HepG2 (cell line): ENCODE results near the gene PTCH1. TPM values are rescaled to one million over a fixed set of nuclear protein-coding genes. Genes with fewer than 3 reads are reported as not detected.

ENCODE experiments used
- AKNA ChIP-seq: sonication (generic); formaldehyde crosslinking; IDR thresholded peaks from 2 replicates; pipeline ENCODE4 v1.4.0; 2020; ENCODE audit warnings: missing genetic modification reagents, borderline replicate concordance
- BHLHE40 ChIP-seq: IDR thresholded peaks from 2 replicates; pipeline ENCODE4 v1.6.1; 2011; ENCODE audit warnings: low read length, improper control_type of control experiment
- CEBPB ChIP-seq: IDR thresholded peaks from 2 replicates; pipeline ENCODE4 v1.6.1; 2011; ENCODE audit warnings: low read depth, low read length, improper control_type of control experiment, borderline replicate concordance
- FOXA3 ChIP-seq: IDR thresholded peaks from 2 replicates; pipeline ENCODE4 v1.6.1; 2016; ENCODE audit warnings: missing genetic modification reagents, missing compliant biosample characterization
- MIER3 ChIP-seq: IDR thresholded peaks from 2 replicates; pipeline ENCODE4 v1.6.1; 2016; ENCODE audit warnings: missing compliant biosample characterization, borderline replicate concordance
- MXI1 ChIP-seq: IDR thresholded peaks from 3 replicates; pipeline ENCODE4 v1.6.1; 2012; ENCODE audit warnings: low read depth, low read length, inconsistent platforms, borderline replicate concordance
- NCOA1 ChIP-seq: sonication (generic); formaldehyde crosslinking; IDR thresholded peaks from 2 replicates; pipeline ENCODE4 v1.9.0; 2021; ENCODE audit warnings: missing genetic modification reagents
- SP1 ChIP-seq, 2 experiments: fragments of 450-650 bp in 1 of 2; sonication (generic) in 1 of 2; formaldehyde crosslinking in 1 of 2; IDR thresholded peaks; 2 replicates each; pipeline versions ENCODE4 v1.4.0 to v1.6.1; 2016 to 2020; ENCODE audit warnings: missing genetic modification reagents in 1 of 2
- TBX3 ChIP-seq: fragments of 450-650 bp; IDR thresholded peaks from 2 replicates; pipeline ENCODE4 v1.6.1; 2017; ENCODE audit warnings: antibody characterized with exemption, mild to moderate bottlenecking, inconsistent platforms, borderline replicate concordance
- THAP8 ChIP-seq: sonication (generic); formaldehyde crosslinking; IDR thresholded peaks from 2 replicates; pipeline ENCODE4 v1.5.1; 2020; ENCODE audit warnings: missing genetic modification reagents, mild to moderate bottlenecking, borderline replicate concordance
- THRA ChIP-seq: sonication (generic); formaldehyde crosslinking; IDR thresholded peaks from 2 replicates; pipeline ENCODE4 v1.4.0; 2020; ENCODE audit warnings: missing genetic modification reagents, borderline replicate concordance
- ZNF414 ChIP-seq: sonication (generic); formaldehyde crosslinking; IDR thresholded peaks from 2 replicates; pipeline ENCODE4 v1.5.0; 2020; ENCODE audit warnings: missing genetic modification reagents
- ZNF569 ChIP-seq: sonication (generic); formaldehyde crosslinking; IDR thresholded peaks from 2 replicates; pipeline ENCODE4 v1.5.0; 2020; ENCODE audit warnings: mild to moderate bottlenecking, missing genetic modification reagents, moderate library complexity, borderline replicate concordance
- ZNF747 ChIP-seq: sonication (generic); formaldehyde crosslinking; IDR thresholded peaks from 2 replicates; pipeline ENCODE4 v1.8.1; 2023; ENCODE audit warnings: missing genetic modification reagents, mild to moderate bottlenecking, borderline replicate concordance
- ZNF772 ChIP-seq: sonication (generic); formaldehyde crosslinking; IDR thresholded peaks from 2 replicates; pipeline ENCODE4 v1.5.0; 2020; ENCODE audit warnings: mild to moderate bottlenecking, missing genetic modification reagents
- polyA plus RNA-seq, 8 experiments: library from polyadenylated mRNA; depleted of rRNA in 3 of 8; stranded (reverse) in 7 of 8; unstranded in 1 of 8; fragments of >200 nt; fragmentation: Illumina TruSeq in 4 of 8; extraction: Trizol in 4 of 8; gene quantifications; 2 replicates each; pipeline versions ENCODE4 v1.2.1 to v1.2.3, GENCODE V29; 2011 to 2016; ENCODE audit warnings: low read depth in 4 of 8, missing spikeins in 1 of 8, mixed read lengths in 1 of 8; ENCODE audit not compliant: insufficient read depth in 1 of 8
- total RNA-seq, 5 experiments: library from RNA; depleted of rRNA; stranded (reverse); fragments of >200 nt; fragmentation: Illumina TruSeq; extraction: Trizol; gene quantifications; 2 replicates each; pipeline ENCODE4 v1.2.3, GENCODE V29; 2016; ENCODE audit warnings: low read depth in 1 of 5

The PTCH1 gene
- total and polyA plus RNA-seq, 2 of the 13 experiments (the other 11 are each of a cell fraction or from before 2014, with no cell fraction given): 2.8 to 3.9 TPM

- TF ChIP-seq AKNA (CRISPR knock-in tag) (no peak), ZNF747 (CRISPR knock-in tag) (no peak), THRA (CRISPR knock-in tag) (peak; percentile 44; the same call in 1 of the 2 replicates), MIER3 (CRISPR knock-in tag) (0 out of 2 replicates have a peak, but pooled peaks have one; percentile 48), THAP8 (no peak), CEBPB (peak; percentile 92), FOXA3 (CRISPR knock-in tag) (peak; percentile 93), SP1 (IDR thresholded peaks at IDR 0.05) (no peak), SP1 (CRISPR knock-in tag; IDR thresholded peaks at IDR 0.05) (0 out of 2 replicates have a peak, but pooled peaks have one; percentile 6), BHLHE40 (peak; percentile 62), ZNF772 (0 out of 2 replicates have a peak, but pooled peaks have one; percentile 40), MXI1 (peak; percentile 74; the same call in 1 of the 3 replicates), ZNF414 (CRISPR knock-in tag) (0 out of 2 replicates have a peak, but pooled peaks have one; percentile 61), ZNF569 (CRISPR knock-in tag) (no peak), NCOA1 (CRISPR knock-in tag) (no peak), TBX3 (peak; percentile 70; the same call in 1 of the 2 replicates)
Observed at GRCh38 chr9:95504053-95504963, 12.5 kb downstream of the PTCH1 start (continued).
